OCI-LY1 (cell line): ENCODE data around the gene GAB4.

ENCODE experiments used
- H2AFZ ChIP-seq: fragments of 200-600 bp; sonication (generic), shearing (Covaris generic); 2 replicates; pipeline ENCODE4 v1.6.0; 2014; ENCODE audit warnings: antibody characterized with exemption, mild to moderate bottlenecking, low read length
- H3F3A ChIP-seq: fragments of 200-600 bp; sonication (generic), shearing (Covaris generic); 2 replicates; pipeline ENCODE4 v1.6.0; 2014; ENCODE audit warnings: mild to moderate bottlenecking, antibody characterized with exemption, low read length, moderate library complexity; ENCODE audit not compliant: insufficient read depth
- H3K27ac ChIP-seq: fragments of 200-600 bp; sonication (generic); 2 replicates; pipeline ENCODE4 v1.5.1; 2014; ENCODE audit warnings: low read length, mixed run types, mild to moderate bottlenecking, low read depth; ENCODE audit not compliant: poor library complexity, severe bottlenecking
- H3K27me3 ChIP-seq: fragments of 200-600 bp; sonication (generic); 2 replicates; pipeline ENCODE4 v1.6.0; 2014; ENCODE audit warnings: antibody characterized with exemption, mild to moderate bottlenecking, low read length, moderate library complexity; ENCODE audit not compliant: insufficient read depth
- H3K36me3 ChIP-seq: fragments of 200-600 bp; sonication (generic); 2 replicates; pipeline ENCODE4 v1.6.1; 2014; ENCODE audit warnings: mild to moderate bottlenecking, antibody characterized with exemption, low read length, moderate library complexity, mixed read lengths; ENCODE audit not compliant: insufficient read depth
- H3K4me1 ChIP-seq: fragments of 200-600 bp; sonication (generic); 2 replicates; pipeline ENCODE4 v1.5.1; 2014; ENCODE audit warnings: mild to moderate bottlenecking, low read length, moderate library complexity; ENCODE audit not compliant: insufficient read depth, severe bottlenecking
- H3K4me2 ChIP-seq: fragments of 200-600 bp; sonication (generic), shearing (Covaris generic); 2 replicates; pipeline ENCODE4 v1.6.1; 2014; ENCODE audit warnings: low read length
- H3K4me3 ChIP-seq: fragments of 200-600 bp; sonication (generic); 2 replicates; pipeline ENCODE4 v1.5.1; 2014; ENCODE audit warnings: low read length, low read depth, mild to moderate bottlenecking, mixed read lengths; ENCODE audit not compliant: poor library complexity, severe bottlenecking
- H3K79me2 ChIP-seq: fragments of 200-600 bp; shearing (Covaris generic); 2 replicates; pipeline ENCODE4 v1.6.1; 2016; ENCODE audit warnings: mixed run types, low read length, mixed read lengths; ENCODE audit not compliant: insufficient read depth
- H3K9ac ChIP-seq: fragments of 200-600 bp; sonication (generic), shearing (Covaris generic); 2 replicates; pipeline ENCODE4 v1.6.1; 2014; ENCODE audit warnings: mild to moderate bottlenecking, low read length, mixed read lengths
- H3K9me2 ChIP-seq: fragments of 200-600 bp; sonication (generic), shearing (Covaris generic); 2 replicates; pipeline ENCODE4 v1.6.1; 2014; ENCODE audit warnings: low read depth, mild to moderate bottlenecking, low read length, mixed read lengths
- H3K9me3 ChIP-seq: fragments of 200-600 bp; shearing (Covaris generic); 2 replicates; pipeline ENCODE4 v1.6.1; 2014; ENCODE audit warnings: low read length, mixed read lengths
- H4K20me1 ChIP-seq: fragments of 200-600 bp; sonication (generic), shearing (Covaris generic); 2 replicates; pipeline ENCODE4 v1.6.0; 2016; ENCODE audit warnings: mild to moderate bottlenecking, low read length; ENCODE audit not compliant: insufficient read depth
- CTCF ChIP-seq: fragments of 200-600 bp; sonication (generic), shearing (Covaris generic); IDR thresholded peaks from 2 replicates; pipeline ENCODE4 v1.5.1; 2017; ENCODE audit warnings: mild to moderate bottlenecking, antibody characterized with exemption, low read length, moderate library complexity, mixed read lengths
- EZH2 ChIP-seq: fragments of 200-600 bp; sonication (generic), shearing (Covaris generic); IDR thresholded peaks from 2 replicates; pipeline ENCODE4 v1.8.0; 2017; ENCODE audit warnings: borderline replicate concordance, mixed run types, mild to moderate bottlenecking, antibody characterized with exemption, low read length, moderate library complexity, mixed read lengths

The GAB4 gene

DNA sequence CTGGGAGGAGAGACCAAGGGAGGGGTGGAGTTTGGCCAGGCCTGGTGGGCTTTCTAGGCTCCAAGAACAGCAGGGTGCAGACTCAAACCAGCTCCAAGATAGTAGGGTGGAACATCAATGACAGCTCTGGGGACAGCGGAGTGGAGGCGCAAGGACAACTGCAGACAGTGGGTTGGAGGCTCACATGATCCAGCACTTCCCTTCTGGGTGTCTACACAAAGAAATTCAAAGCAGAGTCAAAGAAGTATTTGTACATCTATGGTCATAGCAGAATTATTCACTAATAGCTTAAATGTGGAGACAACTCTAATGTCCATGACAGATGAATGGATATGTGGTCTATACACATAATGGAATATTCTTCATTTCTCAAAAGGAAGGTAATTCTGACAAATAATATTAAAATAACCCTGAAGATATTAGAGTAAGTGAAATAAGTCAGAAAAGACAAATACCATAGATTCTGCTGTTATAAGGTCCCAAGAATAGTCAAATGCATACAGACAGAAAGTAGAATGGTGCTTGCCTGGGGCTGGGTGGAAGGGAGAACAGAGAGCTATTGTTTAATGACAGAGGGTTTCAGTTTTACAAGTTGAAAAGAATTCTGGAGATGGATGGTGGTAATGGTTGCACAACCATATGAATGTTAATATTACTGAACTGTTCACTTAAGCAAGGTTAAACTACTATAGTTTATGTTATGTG is 5.5 kb upstream of the GAB4 start:
- H3K4me3 ChIP-seq = no peak overlapping the region
- TF ChIP-seq EZH2 = no peak
- TF ChIP-seq CTCF = no peak
- no peaks in the 10 kb centered on the region for H3K79me2 ChIP-seq
- no peaks in the 10 kb centered on the region for H3K9me3 ChIP-seq
- no peak overlapping the region for H3K4me2 ChIP-seq
- no peak overlapping the region for H2AFZ ChIP-seq
- no peaks in the 10 kb centered on the region for H4K20me1 ChIP-seq
- H3K4me1 ChIP-seq = no peaks in the 10 kb centered on the region
- H3K9me2 ChIP-seq = no peaks in the 10 kb centered on the region
- H3K36me3 ChIP-seq = no peaks in the 10 kb centered on the region
- no peak overlapping the region for H3K27ac ChIP-seq
- no peak overlapping the region for H3K9ac ChIP-seq
- H3F3A ChIP-seq = no peaks in the 10 kb centered on the region
- no peaks in the 10 kb centered on the region for H3K27me3 ChIP-seq

DNA sequence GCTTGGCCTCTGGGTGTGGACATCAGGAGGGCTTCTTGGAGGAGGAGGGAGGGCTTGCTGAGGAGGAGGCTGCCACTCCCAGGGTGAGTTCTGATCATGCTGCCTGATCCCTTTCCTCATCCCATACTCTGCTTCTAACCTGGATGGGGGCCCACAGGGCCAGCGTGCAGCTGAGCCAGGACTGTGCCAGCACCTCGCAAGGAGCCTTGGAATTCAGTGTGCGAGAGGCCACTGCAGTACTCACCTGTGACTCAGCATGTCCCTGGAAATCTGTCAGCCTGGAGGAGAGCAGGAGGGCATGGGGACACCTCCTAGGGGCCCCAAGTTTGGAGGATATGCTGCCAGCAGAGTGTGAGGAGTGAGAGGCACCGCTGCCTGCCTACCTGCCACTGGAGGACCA is 4.2 kb upstream of the GAB4 start:
- Histone ChIP-seq H3K4me1 (no peaks in the 10 kb centered on the region), H3K79me2 (no peaks in the 10 kb centered on the region), H4K20me1 (no peaks in the 10 kb centered on the region), H3K9me2 (no peaks in the 10 kb centered on the region), H3K4me2 (no peak overlapping the region), H3F3A (no peaks in the 10 kb centered on the region), H3K9me3 (no peaks in the 10 kb centered on the region), H2AFZ (no peak overlapping the region), H3K36me3 (no peaks in the 10 kb centered on the region), H3K4me3 (no peak overlapping the region), H3K27me3 (no peaks in the 10 kb centered on the region), H3K9ac (no peak overlapping the region), H3K27ac (no peak overlapping the region)
- TF ChIP-seq CTCF (no peak), EZH2 (no peak)

- Histone ChIP-seq H3K27ac (no peak overlapping the region), H3K4me1 (no peaks in the 10 kb centered on the region), H3K36me3 (no peaks in the 10 kb centered on the region), H3K79me2 (no peaks in the 10 kb centered on the region), H3K9me2 (no peaks in the 10 kb centered on the region), H2AFZ (no peak overlapping the region), H3F3A (no peaks in the 10 kb centered on the region), H4K20me1 (no peaks in the 10 kb centered on the region), H3K9ac (no peak overlapping the region), H3K4me3 (no peak overlapping the region), H3K9me3 (no peaks in the 10 kb centered on the region), H3K4me2 (no peak overlapping the region), H3K27me3 (no peaks in the 10 kb centered on the region)
- TF ChIP-seq CTCF (peak; percentile 40; the same call in 1 of the 2 replicates), EZH2 (no peak)
Observed at GRCh38 chr22:17009640-17010291, 1.7 kb upstream of the GAB4 start.
